Measurements from ENCODE around the gene COL17A1. TPM values are rescaled to one million over a fixed set of nuclear protein-coding genes. Genes with fewer than 3 reads are reported as not detected.

COL17A1 gene
- total RNA-seq, 1 donor from 2014 or later = 0.32 TPM

DNA sequence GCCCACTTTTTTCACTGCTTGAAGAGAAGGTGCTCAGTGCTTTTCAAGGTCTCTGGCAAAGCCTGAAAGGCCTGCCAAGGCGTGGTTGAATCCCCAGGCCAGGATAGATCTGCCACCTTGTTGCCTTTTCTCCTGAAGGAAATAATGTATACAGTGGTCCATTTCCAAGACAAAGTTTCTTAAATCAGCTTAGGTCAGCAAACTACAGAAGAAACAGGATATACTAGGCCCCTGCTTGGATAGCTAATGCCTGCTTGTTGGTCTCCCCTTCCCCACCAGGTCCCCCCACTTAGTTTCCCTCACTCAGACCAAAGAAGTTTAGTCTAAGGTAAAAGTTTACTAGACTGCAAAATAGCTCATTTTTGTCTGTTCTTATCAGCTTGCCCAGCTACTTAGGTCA, 19.9 kb downstream of the COL17A1 start:
- intact Hi-C loops (cut with DNase I) = no loop called here
- Histone ChIP-seq H3K36me3 (no peaks in the 10 kb centered on the region), H3K27me3 (ENCODE audit: low read depth) (no peaks in the 10 kb centered on the region), H3K4me1 (no peaks in the 10 kb centered on the region), H3K27ac (no peak overlapping the region), H3K9me3 (no peaks in the 10 kb centered on the region), H3K4me3 (no peak overlapping the region)
- TF ChIP-seq, protein P1, sequence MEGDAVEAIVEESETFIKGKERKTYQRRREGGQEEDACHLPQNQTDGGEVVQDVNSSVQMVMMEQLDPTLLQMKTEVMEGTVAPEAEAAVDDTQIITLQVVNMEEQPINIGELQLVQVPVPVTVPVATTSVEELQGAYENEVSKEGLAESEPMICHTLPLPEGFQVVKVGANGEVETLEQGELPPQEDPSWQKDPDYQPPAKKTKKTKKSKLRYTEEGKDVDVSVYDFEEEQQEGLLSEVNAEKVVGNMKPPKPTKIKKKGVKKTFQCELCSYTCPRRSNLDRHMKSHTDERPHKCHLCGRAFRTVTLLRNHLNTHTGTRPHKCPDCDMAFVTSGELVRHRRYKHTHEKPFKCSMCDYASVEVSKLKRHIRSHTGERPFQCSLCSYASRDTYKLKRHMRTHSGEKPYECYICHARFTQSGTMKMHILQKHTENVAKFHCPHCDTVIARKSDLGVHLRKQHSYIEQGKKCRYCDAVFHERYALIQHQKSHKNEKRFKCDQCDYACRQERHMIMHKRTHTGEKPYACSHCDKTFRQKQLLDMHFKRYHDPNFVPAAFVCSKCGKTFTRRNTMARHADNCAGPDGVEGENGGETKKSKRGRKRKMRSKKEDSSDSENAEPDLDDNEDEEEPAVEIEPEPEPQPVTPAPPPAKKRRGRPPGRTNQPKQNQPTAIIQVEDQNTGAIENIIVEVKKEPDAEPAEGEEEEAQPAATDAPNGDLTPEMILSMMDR (IDR thresholded peaks at IDR 0.05) = no peak
- no peak for DNase-seq
- no peak for ATAC-seq

- DNase-seq (no peak), ATAC-seq (no peak)
- Histone ChIP-seq H3K4me1 (no peaks in the 10 kb centered on the region), H3K27ac (no peak overlapping the region), H3K4me3 (no peak overlapping the region), H3K36me3 (no peaks in the 10 kb centered on the region), H3K9me3 (no peaks in the 10 kb centered on the region), H3K27me3 (ENCODE audit: low read depth) (no peaks in the 10 kb centered on the region)
- TF ChIP-seq, protein P1 (IDR thresholded peaks at IDR 0.05) = no peak
- intact Hi-C loops (cut with DNase I) = no loop called here
Observed at GRCh38 chr10:104061196-104061595, 24.5 kb downstream of the COL17A1 start.

- H3K36me3 ChIP-seq = no peaks in the 10 kb centered on the region
- ATAC-seq (no peak), DNase-seq (no peak)
- H3K4me3 ChIP-seq = no peak overlapping the region
- H3K9me3 ChIP-seq = no peaks in the 10 kb centered on the region
- no peaks in the 10 kb centered on the region for H3K27me3 ChIP-seq (ENCODE audit: low read depth)
- TF ChIP-seq, protein P1 (IDR thresholded peaks at IDR 0.05) = no peak
- H3K27ac ChIP-seq = no peak overlapping the region
- intact Hi-C loops (cut with DNase I) = no loop called here
- no peaks in the 10 kb centered on the region for H3K4me1 ChIP-seq
Observed at GRCh38 chr10:104059364-104059763, 26.3 kb downstream of the COL17A1 start.

- TF ChIP-seq, protein P1 (IDR thresholded peaks at IDR 0.05) = no peak
- H3K27ac ChIP-seq = no peak overlapping the region
- H3K4me3 ChIP-seq = no peak overlapping the region
- ATAC-seq (no peak), DNase-seq (no peak)
- H3K9me3 ChIP-seq = no peaks in the 10 kb centered on the region
- H3K36me3 ChIP-seq = no peaks in the 10 kb centered on the region
- no peaks in the 10 kb centered on the region for H3K4me1 ChIP-seq
- no peaks in the 10 kb centered on the region for H3K27me3 ChIP-seq (ENCODE audit: low read depth)
- intact Hi-C loops (cut with DNase I) = no loop called here
Observed at GRCh38 chr10:104057717-104058116, 28.0 kb downstream of the COL17A1 start.

GRCh38 chr10:104056619-104057273, 28.9 kb downstream of the COL17A1 start:
- no peaks in the 10 kb centered on the region for H3K4me1 ChIP-seq
- intact Hi-C loops (cut with DNase I) = no loop called here
- TF ChIP-seq, protein P1 (IDR thresholded peaks at IDR 0.05) = no peak
- H3K9me3 ChIP-seq = no peaks in the 10 kb centered on the region
- no peak overlapping the region for H3K27ac ChIP-seq
- no peaks in the 10 kb centered on the region for H3K27me3 ChIP-seq (ENCODE audit: low read depth)
- no peak for DNase-seq
- no peaks in the 10 kb centered on the region for H3K36me3 ChIP-seq
- no peak overlapping the region for H3K4me3 ChIP-seq
- no peak for ATAC-seq

Measured in lower lobe of right lung (tissue), 2 donors.